M059J (cell line): ENCODE data around the gene TCP11X2. TPM values are rescaled to one million over a fixed set of nuclear protein-coding genes. Genes with fewer than 3 reads are reported as not detected.
"Not testable (repeated sequence)": the region's sequence is repeated elsewhere in the genome, so short reads cannot be mapped to it uniquely, and the experiment has no call there.

Experiments
- DNase-seq: peaks from one replicate; pipeline ENCODE4 v3.0.0-alpha.2; 2012; ENCODE audit warnings: low read depth
- total RNA-seq: library from RNA; depleted of rRNA; stranded (reverse); fragments of >200 nt; shearing (Covaris generic); gene quantifications from 2 replicates; pipeline ENCODE4 v1.2.3, GENCODE V29; 2014; rRNA removed

TCP11X2 gene
- not detected in 2 replicates for total RNA-seq

DNA sequence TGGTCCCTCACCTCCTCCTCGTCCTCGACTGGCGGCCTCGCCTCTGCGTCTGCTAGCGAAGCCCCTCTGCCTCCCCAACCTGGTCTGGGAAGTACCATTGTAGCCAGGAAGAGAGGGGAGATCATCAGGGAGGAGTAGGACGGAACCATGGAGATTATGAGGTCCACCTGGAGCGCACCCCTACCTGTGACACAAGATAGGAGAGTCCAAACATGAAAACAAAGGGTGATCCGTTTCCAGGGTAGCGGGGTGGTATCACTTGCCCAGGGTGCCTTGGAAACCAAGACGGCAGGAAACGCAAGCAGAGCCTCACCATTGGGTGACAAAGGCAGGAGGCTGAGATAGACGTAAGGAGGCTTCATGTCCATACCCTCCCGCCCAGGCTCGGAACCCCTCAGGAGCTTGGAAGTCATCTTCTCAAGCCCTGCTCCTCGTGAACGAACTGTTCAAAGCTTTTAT lies at the start of gene TCP11X2:
Gene TCP11X2, minus strand, starts transcription at position 51 of the 459 bp plus-strand sequence.
- DNase-seq: not testable (repeated sequence)

- peak; percentile 38 for DNase-seq
Observed at GRCh38 chrX:102517326-102517725, 45.7 kb upstream of the TCP11X2 start.

DNA sequence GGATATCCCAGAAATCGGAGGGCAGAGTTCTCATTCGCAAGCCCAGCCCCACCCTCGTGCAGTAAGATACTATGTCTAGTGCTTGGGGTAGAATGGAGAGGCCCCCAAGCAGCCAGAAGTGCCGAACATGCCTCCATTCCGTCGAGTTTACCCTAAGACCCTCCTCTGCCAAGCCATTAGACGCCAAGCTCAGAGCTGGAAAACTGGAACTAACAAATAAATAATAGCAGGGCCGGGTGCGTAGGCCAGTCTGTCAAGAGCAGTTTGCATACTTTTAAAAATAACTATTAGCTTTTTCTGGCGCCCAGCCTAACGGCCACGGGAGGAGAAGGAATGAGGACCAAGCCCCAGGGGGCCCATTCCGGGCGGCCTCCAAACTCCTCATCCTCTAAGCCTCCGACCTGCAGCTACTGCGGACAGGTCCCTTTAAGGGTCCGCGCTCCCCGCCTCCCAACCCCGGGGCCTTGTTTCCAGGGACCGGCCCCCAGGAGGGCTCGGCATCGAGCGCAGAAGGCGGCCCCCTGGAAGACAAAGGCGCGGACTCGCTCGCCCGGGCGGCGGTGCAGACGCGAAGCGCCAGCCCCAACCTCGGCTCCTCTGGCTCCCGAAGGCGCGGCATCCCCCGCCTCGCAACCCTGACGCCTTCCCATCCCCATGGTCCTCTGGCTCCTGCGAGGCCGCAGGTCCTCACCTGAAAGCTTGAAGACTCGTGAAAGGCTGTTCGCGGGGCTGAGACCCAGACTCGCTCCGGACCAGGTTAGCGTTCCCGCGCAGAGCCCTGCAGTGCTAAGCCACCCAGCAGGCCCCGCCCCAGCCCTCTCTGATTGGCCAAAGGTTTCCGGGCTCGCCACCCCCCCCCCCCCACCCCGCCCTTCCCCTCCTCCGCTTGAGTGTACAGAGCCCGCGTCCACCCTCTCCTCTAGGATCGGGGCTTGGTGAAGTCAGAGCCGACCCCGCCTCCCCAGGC lies 44.6 kb upstream of the TCP11X2 start, which contains the start of gene TMSB15A:
Gene TMSB15A, minus strand, starts transcription at position 765 of the 967 bp plus-strand sequence.
- DNase-seq: peak; percentile 60

GRCh38 chrX:102514536-102514935 lies 42.9 kb upstream of the TCP11X2 start:
- DNase-seq: no peak

GRCh38 chrX:102498732-102499131 lies 27.1 kb upstream of the TCP11X2 start:
- DNase-seq: no peak

GRCh38 chrX:102491766-102492165 lies 20.2 kb upstream of the TCP11X2 start:
- no peak for DNase-seq

GRCh38 chrX:102478765-102479164 lies 7.2 kb upstream of the TCP11X2 start:
- DNase-seq: not testable (repeated sequence)

GRCh38 chrX:102470215-102470614 lies 1.4 kb downstream of the TCP11X2 start:
- DNase-seq: not testable (repeated sequence)

DNA sequence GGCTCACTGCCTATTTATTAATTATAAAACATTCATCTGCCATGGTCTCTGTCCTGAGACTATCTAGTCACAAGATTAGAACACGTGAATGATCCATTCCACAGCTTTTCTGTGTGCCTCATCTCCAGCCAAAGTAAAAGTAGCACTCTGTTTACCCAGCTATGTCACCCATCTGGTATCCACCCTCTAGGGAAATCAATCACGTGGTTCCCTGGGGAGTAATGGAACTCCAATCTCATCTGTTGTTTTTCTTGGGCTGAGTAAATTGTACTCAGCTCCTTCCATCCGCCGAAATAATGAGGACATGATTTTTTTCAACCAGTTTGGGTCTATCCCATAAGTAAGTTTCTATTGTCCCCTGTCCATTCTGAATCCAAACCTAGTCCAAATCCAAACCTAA lies 13.0 kb downstream of the TCP11X2 start:
- DNase-seq: not testable (repeated sequence)

- DNase-seq: not testable (repeated sequence)
Observed at GRCh38 chrX:102439908-102440307, 31.7 kb downstream of the TCP11X2 start, which contains the start of gene NXF2B. Gene NXF2B (minus strand): TSS chrX:102440008. CDS start chrX:102380036, 59,972 bp downstream.

DNA sequence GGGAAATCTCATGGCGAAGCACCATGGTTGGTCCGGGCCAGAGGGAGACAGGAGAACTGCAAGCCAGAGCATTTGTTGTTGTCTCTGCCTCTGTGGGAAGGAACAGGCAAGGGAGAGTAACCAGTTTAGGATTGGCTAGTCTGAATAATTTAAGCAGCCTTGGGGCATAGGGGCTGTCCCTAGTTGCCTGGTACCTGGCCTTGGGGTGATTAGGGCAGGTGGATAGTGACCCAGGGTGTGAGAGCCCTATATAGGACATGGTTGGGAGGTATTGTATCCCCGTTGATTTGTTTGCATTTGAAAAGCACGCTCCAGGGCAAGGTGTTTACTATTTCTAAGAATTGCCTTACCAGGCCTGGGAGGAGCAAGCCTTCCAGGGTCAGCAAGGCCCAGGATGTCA lies 57.1 kb downstream of the TCP11X2 start:
- DNase-seq: not testable (repeated sequence)

Other genes with a start within 250 kb of the TCP11X2 start
- gene NXF2, start 224.6 kb downstream of the TCP11X2 start, total RNA-seq: 0.42 TPM in 1 of 2 replicates, not detected in the other
- 0.02 and 0.42 TPM in 2 replicates for gene NXF2B, start 31.8 kb downstream of the TCP11X2 start, total RNA-seq
- gene TMSB15A, start 44.9 kb upstream of the TCP11X2 start, total RNA-seq: 13.7 and 21.5 TPM in 2 replicates
- 14.1 and 16.5 TPM in 2 replicates for gene ARMCX5, start 127.7 kb upstream of the TCP11X2 start, total RNA-seq
- 0.27 and 0.52 TPM in 2 replicates for gene GPRASP1, start 179.7 kb upstream of the TCP11X2 start, total RNA-seq
- 9.3 and 22.3 TPM in 2 replicates for gene GPRASP2, start 240.6 kb upstream of the TCP11X2 start, total RNA-seq
- gene GPRASP3, start 248.9 kb upstream of the TCP11X2 start, total RNA-seq: 3.8 and 8.6 TPM in 2 replicates